Caco-2 (cell line): ENCODE results near the gene CWC22. TPM values are rescaled to one million over a fixed set of nuclear protein-coding genes. Genes with fewer than 3 reads are reported as not detected.

Source experiments
- BruUV-seq: library from RNA; stranded (reverse); fragments of 400-500 nt; replicated peaks from 2 replicates; lab custom pipeline; 2021; lab: Mats Ljungman, UMichigan
- CTCF ChIA-PET: fragments of 300-600 bp; sonication (Branson Sonifier 250); formaldehyde crosslinking; loops from one replicate; lab custom pipeline; 2022; ENCODE audit warnings: antibody characterized with exemption; lab: Charles Lee
- POLR2A ChIA-PET: fragments of 300-600 bp; sonication (Branson Sonifier 250); formaldehyde crosslinking; loops from one replicate; lab custom pipeline; 2022; ENCODE audit warnings: antibody characterized with exemption; lab: Charles Lee
- DNase-seq, 2 experiments: peaks; one replicate each; pipeline versions ENCODE4 v3.0.0 to v3.0.0-alpha.2; 2020 to 2022
- H3K27me3 ChIP-seq: replicated peaks from 2 replicates; pipeline ENCODE4 v1.6.0; 2011; ENCODE audit warnings: low read length; ENCODE audit not compliant: control insufficient read depth, insufficient read depth
- H3K36me3 ChIP-seq: 2 replicates; pipeline ENCODE4 v1.5.1; 2011; ENCODE audit warnings: low read length; ENCODE audit not compliant: control insufficient read depth, insufficient read depth
- H3K4me1 ChIP-seq: fragments of 250-450 bp; sonication (Bioruptor Pico); 2 replicates; pipeline ENCODE4 v1.5.1; 2020; ENCODE audit warnings: mild to moderate bottlenecking
- H3K4me3 ChIP-seq: 2 replicates; pipeline ENCODE4 v1.5.1; 2011; ENCODE audit warnings: low read depth, mild to moderate bottlenecking, control low read depth, low read length
- H3K9me3 ChIP-seq: fragments of 250-450 bp; sonication (Bioruptor Pico); 2 replicates; pipeline ENCODE4 v1.5.1; 2020; ENCODE audit warnings: mild to moderate bottlenecking, moderate library complexity
- H3K27ac Mint-ChIP-seq: one replicate; pipeline ENCODE4 v1.8.0; 2022; ENCODE audit warnings: mixed read lengths; ENCODE audit not compliant: unreplicated experiment
- H3K27me3 Mint-ChIP-seq: one replicate; pipeline ENCODE4 v1.8.0; 2022; ENCODE audit warnings: mixed read lengths; ENCODE audit not compliant: insufficient read depth, unreplicated experiment
- H3K36me3 Mint-ChIP-seq: one replicate; pipeline ENCODE4 v1.8.0; 2022; ENCODE audit warnings: mild to moderate bottlenecking, mixed read lengths; ENCODE audit not compliant: insufficient read depth, unreplicated experiment
- H3K4me1 Mint-ChIP-seq: one replicate; pipeline ENCODE4 v1.8.0; 2022; ENCODE audit warnings: low read depth, mixed read lengths; ENCODE audit not compliant: unreplicated experiment
- H3K4me3 Mint-ChIP-seq: one replicate; pipeline ENCODE4 v1.8.0; 2022; ENCODE audit warnings: mild to moderate bottlenecking, moderate library complexity, mixed read lengths; ENCODE audit not compliant: unreplicated experiment
- H3K9me3 Mint-ChIP-seq: one replicate; pipeline ENCODE4 v1.8.0; 2022; ENCODE audit warnings: mixed read lengths; ENCODE audit not compliant: unreplicated experiment
- intact Hi-C: fragments of 100-400 bp; cut with micrococcal nuclease; formaldehyde crosslinking; loops from one replicate; pipeline ENCODE4 v1.10.0; 2022; ENCODE audit not compliant: unreplicated experiment
- total RNA-seq: library from RNA; stranded (reverse); gene quantifications from 2 replicates; pipeline ENCODE4 v1.2.3, GENCODE V29; 2022
- TF ChIP-seq, protein P1 (sequence below), 2 experiments: fragments of 200-600 bp in 1 of 2; IDR thresholded peaks; 1 replicate in 1 of 2; 2 replicates in 1 of 2; pipeline versions ENCODE4 v1.5.1 to v1.8.0; 2011 to 2022; ENCODE audit warnings: antibody characterized with exemption in 1 of 2, control low read depth in 1 of 2, inconsistent platforms in 1 of 2, low read depth in 1 of 2, low read length in 1 of 2, mild to moderate bottlenecking in 1 of 2, moderate library complexity in 1 of 2; ENCODE audit not compliant: insufficient read depth in 1 of 2, severe bottlenecking in 1 of 2, unreplicated experiment in 1 of 2

CWC22 gene
- total RNA-seq, 1 experiment from 2014 or later: 20.3 TPM

- Histone ChIP-seq H3K36me3 (no peaks in the 10 kb centered on the region), H3K27me3 (no peaks in the 10 kb centered on the region), H3K9me3 (no peaks in the 10 kb centered on the region), H3K4me1 (no peaks in the 10 kb centered on the region), H3K4me3 (no peak overlapping the region)
- H3K27ac Mint-ChIP-seq: no peak overlapping the region
- no TSS peak for BruUV-seq
- no peak for DNase-seq
- ChIA-PET CTCF (no interaction called here), POLR2A (no interaction called here)
- peaks cover 6% of the 10 kb centered on the region for H3K27me3 Mint-ChIP-seq
- intact Hi-C loops: no loop called here
- no peaks in the 10 kb centered on the region for H3K36me3 Mint-ChIP-seq
- no peaks in the 10 kb centered on the region for H3K9me3 Mint-ChIP-seq
- TF ChIP-seq, protein P1, sequence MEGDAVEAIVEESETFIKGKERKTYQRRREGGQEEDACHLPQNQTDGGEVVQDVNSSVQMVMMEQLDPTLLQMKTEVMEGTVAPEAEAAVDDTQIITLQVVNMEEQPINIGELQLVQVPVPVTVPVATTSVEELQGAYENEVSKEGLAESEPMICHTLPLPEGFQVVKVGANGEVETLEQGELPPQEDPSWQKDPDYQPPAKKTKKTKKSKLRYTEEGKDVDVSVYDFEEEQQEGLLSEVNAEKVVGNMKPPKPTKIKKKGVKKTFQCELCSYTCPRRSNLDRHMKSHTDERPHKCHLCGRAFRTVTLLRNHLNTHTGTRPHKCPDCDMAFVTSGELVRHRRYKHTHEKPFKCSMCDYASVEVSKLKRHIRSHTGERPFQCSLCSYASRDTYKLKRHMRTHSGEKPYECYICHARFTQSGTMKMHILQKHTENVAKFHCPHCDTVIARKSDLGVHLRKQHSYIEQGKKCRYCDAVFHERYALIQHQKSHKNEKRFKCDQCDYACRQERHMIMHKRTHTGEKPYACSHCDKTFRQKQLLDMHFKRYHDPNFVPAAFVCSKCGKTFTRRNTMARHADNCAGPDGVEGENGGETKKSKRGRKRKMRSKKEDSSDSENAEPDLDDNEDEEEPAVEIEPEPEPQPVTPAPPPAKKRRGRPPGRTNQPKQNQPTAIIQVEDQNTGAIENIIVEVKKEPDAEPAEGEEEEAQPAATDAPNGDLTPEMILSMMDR (IDR thresholded peaks at IDR 0.05; ENCODE audit: insufficient read depth in 1 of 2, low read depth in 1 of 2, low read length in 1 of 2, severe bottlenecking in 1 of 2, unreplicated experiment in 1 of 2): no peak
- H3K4me1 Mint-ChIP-seq: no peaks in the 10 kb centered on the region
- H3K4me3 Mint-ChIP-seq: no peak overlapping the region
These were observed 10.7 kb upstream of the CWC22 start for GRCh38 chr2:180017784-180018183.

GRCh38 chr2:180016937-180017336 lies 9.8 kb upstream of the CWC22 start:
- Histone ChIP-seq H3K4me1 (no peaks in the 10 kb centered on the region), H3K27me3 (no peaks in the 10 kb centered on the region), H3K4me3 (no peak overlapping the region), H3K9me3 (no peaks in the 10 kb centered on the region), H3K36me3 (no peaks in the 10 kb centered on the region)
- intact Hi-C loops: no loop called here
- no peak for DNase-seq
- Mint-ChIP-seq H3K4me1 (no peaks in the 10 kb centered on the region), H3K4me3 (no peak overlapping the region), H3K27me3 (peaks cover 6% of the 10 kb centered on the region), H3K9me3 (no peaks in the 10 kb centered on the region), H3K36me3 (no peaks in the 10 kb centered on the region), H3K27ac (no peak overlapping the region)
- no TSS peak for BruUV-seq
- TF ChIP-seq, protein P1 (IDR thresholded peaks at IDR 0.05; ENCODE audit: insufficient read depth in 1 of 2, low read depth in 1 of 2, low read length in 1 of 2, severe bottlenecking in 1 of 2, unreplicated experiment in 1 of 2): no peak
- ChIA-PET POLR2A (no interaction called here), CTCF (no interaction called here)

- no peaks in the 10 kb centered on the region for H3K27me3 ChIP-seq
- Mint-ChIP-seq H3K36me3 (no peaks in the 10 kb centered on the region), H3K4me3 (no peak overlapping the region), H3K9me3 (no peaks in the 10 kb centered on the region), H3K4me1 (no peaks in the 10 kb centered on the region), H3K27me3 (peaks cover 6% of the 10 kb centered on the region), H3K27ac (no peak overlapping the region)
- no peaks in the 10 kb centered on the region for H3K36me3 ChIP-seq
- POLR2A ChIA-PET: no interaction called here
- no peaks in the 10 kb centered on the region for H3K9me3 ChIP-seq
- BruUV-seq: no TSS peak
- intact Hi-C loops: no loop called here
- no peaks in the 10 kb centered on the region for H3K4me1 ChIP-seq
- CTCF ChIA-PET: no interaction called here
- DNase-seq: no peak
- TF ChIP-seq, protein P1 (IDR thresholded peaks at IDR 0.05; ENCODE audit: insufficient read depth in 1 of 2, low read depth in 1 of 2, low read length in 1 of 2, severe bottlenecking in 1 of 2, unreplicated experiment in 1 of 2): no peak
- H3K4me3 ChIP-seq: no peak overlapping the region
These were observed 9.0 kb upstream of the CWC22 start for GRCh38 chr2:180015951-180016709.
